ENCODE data around the gene NDRG4. TPM values are rescaled to one million over a fixed set of nuclear protein-coding genes. Genes with fewer than 3 reads are reported as not detected.
A peak's percentile ranks its signal among the peaks of the same experiment; 100 is the strongest.

NDRG4 gene
- total RNA-seq, 1 experiment from 2014 or later = 8.6 TPM

GRCh38 chr16:58513874-58514273 lies 13.9 kb downstream of the NDRG4 start:
- POLR2A ChIA-PET = no interaction called here
- DNase-seq (ENCODE audit: low read depth, low spot score) (no peak), ATAC-seq (no peak)
- no peak for TF ChIP-seq EZH2 (IDR thresholded peaks at IDR 0.05)
- no peak for TF ChIP-seq REST (IDR thresholded peaks at IDR 0.05; ENCODE audit: low read depth)
- no peak for TF ChIP-seq RAD21 (IDR thresholded peaks at IDR 0.05; ENCODE audit: low read depth)
- no peak for TF ChIP-seq ZFX (IDR thresholded peaks at IDR 0.05)
- no peak for TF ChIP-seq CEBPB (IDR thresholded peaks at IDR 0.05; ENCODE audit: low read depth)
- no peak for TF ChIP-seq ZNF274 (IDR thresholded peaks at IDR 0.05; ENCODE audit: low read depth, low read length)
- TF ChIP-seq, protein P1, sequence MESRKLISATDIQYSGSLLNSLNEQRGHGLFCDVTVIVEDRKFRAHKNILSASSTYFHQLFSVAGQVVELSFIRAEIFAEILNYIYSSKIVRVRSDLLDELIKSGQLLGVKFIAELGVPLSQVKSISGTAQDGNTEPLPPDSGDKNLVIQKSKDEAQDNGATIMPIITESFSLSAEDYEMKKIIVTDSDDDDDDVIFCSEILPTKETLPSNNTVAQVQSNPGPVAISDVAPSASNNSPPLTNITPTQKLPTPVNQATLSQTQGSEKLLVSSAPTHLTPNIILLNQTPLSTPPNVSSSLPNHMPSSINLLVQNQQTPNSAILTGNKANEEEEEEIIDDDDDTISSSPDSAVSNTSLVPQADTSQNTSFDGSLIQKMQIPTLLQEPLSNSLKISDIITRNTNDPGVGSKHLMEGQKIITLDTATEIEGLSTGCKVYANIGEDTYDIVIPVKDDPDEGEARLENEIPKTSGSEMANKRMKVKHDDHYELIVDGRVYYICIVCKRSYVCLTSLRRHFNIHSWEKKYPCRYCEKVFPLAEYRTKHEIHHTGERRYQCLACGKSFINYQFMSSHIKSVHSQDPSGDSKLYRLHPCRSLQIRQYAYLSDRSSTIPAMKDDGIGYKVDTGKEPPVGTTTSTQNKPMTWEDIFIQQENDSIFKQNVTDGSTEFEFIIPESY (IDR thresholded peaks at IDR 0.05; ENCODE audit: extremely low read depth, insufficient replicate concordance, low read length) = no peak
- no peak for TF ChIP-seq SP1 (IDR thresholded peaks at IDR 0.05; ENCODE audit: low read depth)
- no peak for TF ChIP-seq MAX (IDR thresholded peaks at IDR 0.05)
- no peak for TF ChIP-seq CTCF (IDR thresholded peaks at IDR 0.05 in 2 of 3, conservative IDR thresholded peaks at IDR 0.05 in 1 of 3; ENCODE audit: borderline replicate concordance in 1 of 3, insufficient read depth in 1 of 3, low read depth in 2 of 3, low read length in 2 of 3)
- TF ChIP-seq TCF7L2 (IDR thresholded peaks at IDR 0.05; ENCODE audit: borderline replicate concordance, extremely low read depth, insufficient read depth, insufficient read length) = no peak
- no peak for TF ChIP-seq ELF1 (IDR thresholded peaks at IDR 0.05; ENCODE audit: borderline replicate concordance, low read depth)
- no peak for TF ChIP-seq POLR2AphosphoS5 (IDR thresholded peaks at IDR 0.05; ENCODE audit: low read depth, low read length)
- TF ChIP-seq CBX3 (IDR thresholded peaks at IDR 0.05; ENCODE audit: low read depth) = no peak
- no peak for TF ChIP-seq FOSL1 (IDR thresholded peaks at IDR 0.05; ENCODE audit: low read depth)
- H3K27me3 ChIP-seq (ENCODE audit: insufficient read depth, low read length) = no peaks in the 10 kb centered on the region
- H4K20me1 ChIP-seq (ENCODE audit: insufficient read depth) = no peaks in the 10 kb centered on the region; the same call in 1 of the 2 replicates
- H3K9me2 ChIP-seq (ENCODE audit: insufficient read depth) = no peaks in the 10 kb centered on the region
- no TSS peak for BruUV-seq (replicated peaks)
- H3K9me3 ChIP-seq (ENCODE audit: control insufficient read depth in 1 of 2, insufficient read depth in 1 of 2, low read depth in 1 of 2, low read length in 2 of 2) = no peaks in the 10 kb centered on the region
- intact Hi-C loops (cut with micrococcal nuclease) = loop anchor here (5.0 kb wide), 1 partner anchor 243 kb away; no protein-coding TSS in a partner anchor
- H3K79me2 ChIP-seq (ENCODE audit: insufficient read depth, low read length) = peaks cover 76% of the 10 kb centered on the region
- RAD21 ChIA-PET (ENCODE audit: low non-redundant PET in 1 of 2, low total read pairs in 2 of 2, uncharacterized antibody in 2 of 2, unreplicated experiment in 2 of 2) = no interaction called here
- H3K4me3 ChIP-seq (replicated peaks in 1 of 2; ENCODE audit: low read depth in 1 of 2, low read length in 2 of 2) = peak overlapping the region in 1 of 2 experiments; percentile 72; a peak in 1 of 4 replicates
- H3K27ac ChIP-seq (ENCODE audit: low read depth, low read length) = no peak overlapping the region
- H3K9ac ChIP-seq (ENCODE audit: low read length) = no peak overlapping the region
- no peak overlapping the region for H2AFZ ChIP-seq (ENCODE audit: low read depth, low read length, poor library complexity, severe bottlenecking)
- CTCF ChIA-PET = interaction anchor here (1.2 to 4.8 kb wide), 4 partner anchors 14 to 242 kb away, joined by 4 to 35 read pairs (median 6); partner anchors contain the start of gene NDRG4
- peaks cover 5 to 22% of the 10 kb centered on the region in 2 experiments; a peak in 3 of 4 replicates for H3K4me1 ChIP-seq (ENCODE audit: control insufficient read depth in 1 of 2, insufficient read depth in 2 of 2, low read length in 2 of 2)
- H3K36me3 ChIP-seq (ENCODE audit: control insufficient read depth in 1 of 2, insufficient read depth in 2 of 2, low read length in 2 of 2) = peaks cover 12 to 44% of the 10 kb centered on the region in 2 experiments; a peak in 3 of 4 replicates
- H3K4me2 ChIP-seq (ENCODE audit: low read length) = peak overlapping the region; percentile 97; the same call in 1 of the 2 replicates

Measured in HCT116 (cell line).